Measurements from ENCODE around the gene ADAM17.

GRCh38 chr2:9463698-9464034 lies 92.0 kb downstream of the ADAM17 start:
- TF ChIP-seq CTCF (IDR thresholded peaks at IDR 0.05; ENCODE audit: low read depth, low read length, poor library complexity, severe bottlenecking) (no peak), EZH2phosphoT487 (IDR thresholded peaks at IDR 0.05; ENCODE audit: borderline replicate concordance, low read length) (no peak)

All from DOHH2 (cell line).